Anterior cingulate cortex (tissue), 58 donors: Measurements from ENCODE around the gene SPATA13.
"Not testable (repeated sequence)": the region's sequence is repeated elsewhere in the genome, so short reads cannot be mapped to it uniquely, and the experiment has no call there.

Experiments used
- DNase-seq, 58 donors: peaks; one replicate each; lab custom pipeline; 2025; lab: John Stamatoyannopoulos, UW

SPATA13 gene

DNA sequence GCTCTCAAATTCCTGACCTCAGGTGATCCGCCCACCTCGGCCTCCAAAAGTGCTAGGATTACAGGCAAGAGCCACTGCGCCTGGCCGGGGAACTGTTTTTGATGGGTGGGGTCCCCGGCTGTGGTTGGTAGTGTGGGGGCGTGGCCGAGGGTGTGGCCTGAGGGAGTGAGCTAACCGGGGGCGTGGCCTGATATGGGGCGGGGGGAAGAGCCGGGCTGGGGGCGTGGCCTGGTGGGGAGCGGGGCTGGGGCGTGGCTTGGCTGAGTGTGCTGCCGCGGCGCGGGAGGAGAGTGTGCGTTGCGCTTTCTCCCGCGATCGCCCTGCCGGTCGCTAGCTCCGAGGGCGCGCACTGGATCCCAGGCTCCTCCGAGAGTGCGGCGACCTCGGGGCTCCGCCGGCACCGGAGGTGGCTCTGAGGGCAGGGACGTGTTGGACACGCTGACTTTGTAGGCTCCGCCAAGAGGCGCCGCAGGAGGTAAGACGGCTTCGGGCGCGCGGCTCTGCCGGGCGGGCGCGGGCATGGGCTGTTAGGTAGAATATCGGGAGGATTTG lies at the start of gene SPATA13:
SPATA13 (plus strand) TSS at position 263 of the 552 bp plus-strand sequence. CDS start 62,210 bp downstream, outside the sequence.
- DNase-seq: peak; percentile 13 to 96 (median 89)

DNA sequence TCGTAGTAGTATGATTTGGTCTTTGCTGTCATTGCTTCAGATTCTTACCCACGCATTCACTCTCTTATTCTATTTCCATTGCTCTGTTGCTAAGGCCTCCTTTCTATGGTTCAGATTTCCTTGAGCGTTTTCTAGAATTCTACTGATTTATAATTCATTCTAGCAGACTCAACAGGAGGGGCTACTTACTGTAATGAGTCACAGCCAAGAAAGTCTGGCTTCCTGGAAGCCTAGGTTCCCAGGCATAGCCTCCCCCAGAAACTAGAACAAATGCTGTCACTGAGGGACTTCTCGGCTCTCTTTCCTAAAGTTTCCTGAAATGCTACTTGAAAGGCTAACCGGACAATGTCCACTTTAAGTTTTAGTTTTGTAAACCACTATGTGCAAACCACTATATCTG lies 47.7 kb upstream of the SPATA13 start:
- peak in 1 of 58 donors; percentile 4 for DNase-seq

DNA sequence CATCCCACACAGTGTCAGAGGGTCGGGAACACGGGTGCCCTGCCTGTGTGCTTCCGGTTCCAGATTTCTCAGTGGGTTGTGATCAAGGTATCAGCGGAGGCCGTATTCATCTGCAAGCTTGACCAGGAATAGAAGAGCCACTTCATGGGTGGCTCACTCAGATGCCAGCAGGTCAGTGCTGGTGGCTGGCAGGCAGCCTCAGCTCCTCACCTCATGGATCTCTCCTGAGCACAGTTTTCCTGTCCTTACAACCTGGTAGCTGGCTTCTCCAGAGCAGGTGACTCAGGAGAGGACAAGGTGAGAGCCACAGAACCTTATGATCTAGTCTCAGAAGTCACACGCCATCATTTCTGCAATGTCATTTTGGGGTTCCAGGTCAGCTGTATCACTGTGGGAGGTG lies 44.8 kb upstream of the SPATA13 start:
- no peak for DNase-seq

DNA sequence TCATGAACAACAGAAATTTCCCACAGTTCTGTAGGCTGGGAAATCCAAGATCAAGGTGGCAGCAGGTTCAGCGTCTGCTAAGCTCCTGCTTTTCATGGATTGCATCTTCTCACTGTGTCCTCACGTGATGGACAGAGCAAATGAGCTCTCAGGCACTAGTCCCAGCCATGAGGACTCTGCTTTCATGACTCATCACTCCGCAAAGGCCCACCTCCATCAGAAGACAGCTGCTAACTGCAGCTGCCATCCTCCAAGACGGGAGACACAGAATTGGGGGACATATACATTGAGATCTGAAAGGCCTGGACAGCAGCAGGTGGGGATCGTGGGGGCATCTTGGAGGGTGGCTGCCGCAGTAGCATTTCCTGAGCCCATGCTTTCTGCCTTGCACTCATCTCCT lies 44.4 kb upstream of the SPATA13 start:
- DNase-seq: no peak

DNA sequence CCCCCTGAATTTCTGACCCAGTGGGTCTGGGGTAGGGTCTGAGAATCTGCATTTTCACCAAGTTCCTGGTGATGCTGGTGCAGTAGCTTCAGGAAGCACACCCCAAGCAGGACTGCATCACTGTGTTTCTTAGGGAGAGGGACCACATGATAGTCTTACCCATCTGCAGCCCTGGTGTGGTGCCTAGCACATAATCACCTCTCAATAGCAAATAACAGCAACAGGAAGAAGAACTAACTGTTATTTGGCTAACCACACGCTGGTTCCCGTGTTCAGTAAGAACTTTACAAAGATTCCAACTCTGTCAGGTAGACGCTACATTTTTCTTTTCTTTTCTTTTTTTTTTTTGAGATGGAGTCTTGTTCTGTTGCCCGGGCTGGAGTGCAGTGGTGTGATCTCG lies 41.9 kb upstream of the SPATA13 start:
- no peak for DNase-seq

DNA sequence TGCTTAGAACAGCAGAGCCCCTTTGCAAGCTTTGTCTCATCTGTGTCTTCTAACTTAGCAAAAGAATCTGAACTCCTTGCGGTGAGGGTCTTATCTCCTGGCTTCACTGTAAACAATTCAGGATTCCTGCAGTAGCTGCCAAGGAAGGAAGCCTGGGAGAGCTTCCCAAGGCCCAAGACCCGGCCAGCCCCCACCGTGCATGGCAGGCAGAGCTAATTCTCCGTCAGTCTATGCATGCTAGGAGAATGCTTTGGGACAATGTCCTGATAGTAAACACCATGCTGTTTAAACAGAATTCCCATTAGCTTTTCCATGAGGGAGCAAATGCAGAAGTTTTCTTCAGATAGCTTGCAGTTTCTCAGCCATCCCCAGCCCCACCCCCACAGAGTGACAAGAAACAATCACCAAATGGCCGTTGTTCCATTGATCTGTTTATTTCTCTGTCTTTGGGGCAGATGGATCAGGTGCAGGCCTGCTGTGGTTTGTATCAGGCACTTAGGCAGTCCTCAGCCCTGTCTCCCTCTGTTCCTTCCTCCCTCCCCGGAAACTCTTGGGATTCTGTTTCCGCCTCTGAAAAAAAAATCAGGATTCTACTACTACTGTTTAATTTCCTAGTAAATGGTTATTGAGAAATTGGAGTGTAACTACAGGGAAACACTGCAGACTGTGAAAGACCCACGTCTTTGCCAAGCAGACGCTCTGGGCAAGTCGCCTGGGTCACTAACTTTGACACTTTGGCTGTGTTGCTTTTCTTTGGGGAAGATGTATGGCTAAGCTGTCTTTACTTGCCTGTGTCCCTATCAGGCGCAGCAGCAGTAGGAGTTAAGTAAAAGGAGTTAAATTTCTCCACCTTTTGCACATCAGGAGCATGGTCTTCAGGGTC lies 40.7 kb upstream of the SPATA13 start:
- no peak for DNase-seq

DNA sequence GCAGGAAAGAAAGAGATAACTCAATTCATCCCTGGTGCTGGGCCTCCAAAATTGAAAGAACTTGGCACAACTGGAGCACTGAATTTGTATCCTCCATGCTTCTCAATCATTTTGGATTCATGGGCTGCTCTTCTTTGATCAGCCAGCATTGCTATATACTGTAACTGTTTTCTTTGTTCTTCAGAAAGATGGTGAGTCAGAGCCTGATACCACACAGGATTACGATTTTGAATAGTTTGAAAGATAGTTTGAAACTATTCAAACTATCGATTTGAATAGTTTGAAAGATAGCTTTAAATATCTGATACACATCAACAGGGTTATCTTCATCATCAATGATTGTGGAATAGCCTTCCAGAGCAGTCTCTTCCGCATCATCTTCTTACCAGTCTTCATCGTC lies 38.5 kb upstream of the SPATA13 start:
- DNase-seq: not testable (repeated sequence)

DNA sequence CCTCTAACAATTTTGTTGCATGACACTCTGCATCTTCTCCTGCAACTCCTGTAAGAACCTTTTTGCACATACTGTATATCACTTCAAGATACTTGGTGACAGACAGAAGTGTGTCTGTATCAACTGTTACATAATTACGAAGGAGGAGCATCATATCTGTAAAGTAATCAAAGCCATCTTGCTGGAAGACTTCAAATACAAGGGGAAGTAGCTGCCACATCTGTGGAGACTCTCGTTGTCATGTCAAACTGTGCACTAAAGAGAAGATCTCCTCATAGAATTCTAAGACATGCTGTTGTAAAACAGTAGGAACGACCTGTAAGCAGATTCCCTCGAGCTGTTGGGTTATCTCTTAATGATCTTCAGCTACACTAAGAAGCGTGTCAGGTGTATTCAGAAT lies 38.0 kb upstream of the SPATA13 start:
- no peak for DNase-seq

DNA sequence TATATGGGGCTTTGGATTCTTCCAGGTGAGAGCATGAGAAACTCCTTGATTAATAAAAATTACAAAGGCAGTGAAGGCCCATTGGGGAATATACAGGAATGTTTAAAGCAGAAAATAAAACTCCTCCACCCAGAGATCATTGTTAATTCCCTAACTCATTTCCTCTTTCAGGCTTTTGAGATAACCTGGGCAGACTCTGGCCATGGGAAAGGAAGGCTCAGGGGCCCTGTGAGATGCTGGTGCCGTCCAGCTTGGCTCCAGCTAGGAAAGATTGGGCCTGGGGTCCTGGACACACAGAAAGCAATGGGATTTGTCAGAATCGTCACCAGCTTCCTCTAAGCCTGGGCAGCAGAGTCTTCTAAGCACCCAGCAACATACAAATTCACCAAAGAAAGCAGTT lies 36.8 kb upstream of the SPATA13 start:
- DNase-seq: no peak

DNA sequence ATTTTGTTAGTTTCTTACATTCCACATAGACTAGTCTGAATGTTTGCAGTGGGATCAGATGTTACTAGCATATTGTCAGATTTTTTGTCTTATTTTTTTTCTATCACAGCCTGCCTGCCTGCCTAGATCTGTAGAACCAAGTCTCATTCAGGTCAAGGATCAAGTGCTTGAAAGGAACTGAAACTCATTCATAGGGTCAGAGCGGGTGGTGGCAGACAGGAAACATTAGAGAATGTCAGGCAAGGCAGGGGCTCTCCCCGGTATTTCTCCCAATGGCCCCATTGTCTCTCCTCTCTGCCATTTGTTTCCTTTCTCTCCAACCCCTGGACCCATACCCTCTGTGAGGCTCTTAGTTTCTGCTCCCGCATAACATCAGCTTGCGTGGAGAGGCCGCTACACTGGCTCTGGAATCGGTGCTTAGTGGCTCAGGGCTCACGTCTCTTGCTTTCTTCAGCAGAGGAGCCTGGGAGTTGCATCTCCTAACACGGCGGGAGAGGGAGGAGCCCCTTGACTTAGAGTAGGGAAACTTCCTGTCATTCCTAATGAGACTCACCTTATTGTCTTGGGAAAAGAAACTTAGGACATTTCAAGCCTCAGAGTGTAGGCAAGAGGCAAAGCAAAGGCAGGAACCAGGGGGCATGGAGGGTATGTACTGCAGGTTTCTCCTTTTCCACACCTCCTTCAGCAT lies 35.6 kb upstream of the SPATA13 start:
- peak in 2 of 58 donors; percentile 8 to 21 for DNase-seq

DNA sequence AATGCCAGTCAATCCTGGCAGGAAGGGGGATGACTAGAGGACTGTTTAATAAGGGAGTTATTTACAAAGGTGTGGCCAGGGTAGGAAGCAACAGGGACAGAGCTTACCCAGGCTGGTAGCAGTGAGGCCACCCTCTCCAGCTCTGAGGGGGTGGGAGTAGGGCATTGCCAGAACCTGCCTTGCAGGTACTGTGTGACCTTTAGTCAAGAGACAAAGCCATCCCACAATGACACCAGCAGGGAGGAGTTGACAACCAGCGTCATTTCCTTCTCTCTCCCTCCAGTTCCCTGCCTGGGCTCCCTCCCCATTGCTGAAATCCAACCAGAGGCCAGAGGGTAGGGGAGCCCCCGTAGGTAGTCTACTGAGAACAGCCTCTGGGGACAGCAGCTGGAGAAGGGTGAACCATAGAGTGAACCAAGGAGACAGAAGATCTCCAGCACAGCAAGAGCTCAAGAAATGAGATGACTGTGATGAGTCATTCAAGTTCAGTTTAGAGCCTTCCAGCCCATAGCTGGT lies 33.3 kb upstream of the SPATA13 start:
- no peak for DNase-seq

DNA sequence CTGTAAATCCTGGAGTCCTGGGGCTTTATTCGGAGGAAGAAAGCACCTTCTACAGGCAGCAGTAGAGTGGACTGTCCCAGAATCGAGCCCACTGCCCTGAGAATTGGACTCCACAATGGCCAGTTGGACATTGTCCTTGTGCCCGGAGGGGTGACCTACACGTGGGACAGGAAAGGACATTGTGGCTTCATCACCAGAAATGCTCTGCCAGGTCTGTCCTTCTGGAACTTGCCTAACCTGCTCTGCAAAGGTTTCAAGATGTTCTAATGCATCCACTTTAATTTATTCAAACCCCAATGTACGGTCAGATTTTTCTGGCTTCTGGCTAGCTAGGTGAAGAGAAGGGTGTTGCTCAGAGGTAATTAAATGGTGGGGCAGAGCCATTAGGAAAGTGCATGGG lies 32.4 kb upstream of the SPATA13 start:
- no peak for DNase-seq

DNA sequence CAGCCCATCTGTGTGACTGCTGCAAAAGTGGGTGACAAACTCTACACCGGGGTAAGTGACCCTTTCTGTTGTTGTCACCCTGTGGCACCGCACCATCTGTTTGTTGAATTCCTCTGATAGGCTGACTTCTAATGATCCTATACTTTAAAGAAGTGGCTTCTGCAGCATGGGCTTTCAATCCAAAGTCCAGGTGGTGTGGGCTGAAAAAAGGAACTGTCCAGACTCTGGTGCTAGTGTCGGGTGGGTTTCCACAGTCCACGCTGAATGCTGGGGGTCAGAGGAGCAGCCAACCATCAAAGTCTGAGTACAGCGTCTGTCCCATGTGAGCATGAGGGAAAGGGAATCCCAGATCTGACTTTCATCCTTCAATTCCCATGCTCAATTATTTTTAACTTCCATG lies 31.6 kb upstream of the SPATA13 start:
- DNase-seq: no peak

DNA sequence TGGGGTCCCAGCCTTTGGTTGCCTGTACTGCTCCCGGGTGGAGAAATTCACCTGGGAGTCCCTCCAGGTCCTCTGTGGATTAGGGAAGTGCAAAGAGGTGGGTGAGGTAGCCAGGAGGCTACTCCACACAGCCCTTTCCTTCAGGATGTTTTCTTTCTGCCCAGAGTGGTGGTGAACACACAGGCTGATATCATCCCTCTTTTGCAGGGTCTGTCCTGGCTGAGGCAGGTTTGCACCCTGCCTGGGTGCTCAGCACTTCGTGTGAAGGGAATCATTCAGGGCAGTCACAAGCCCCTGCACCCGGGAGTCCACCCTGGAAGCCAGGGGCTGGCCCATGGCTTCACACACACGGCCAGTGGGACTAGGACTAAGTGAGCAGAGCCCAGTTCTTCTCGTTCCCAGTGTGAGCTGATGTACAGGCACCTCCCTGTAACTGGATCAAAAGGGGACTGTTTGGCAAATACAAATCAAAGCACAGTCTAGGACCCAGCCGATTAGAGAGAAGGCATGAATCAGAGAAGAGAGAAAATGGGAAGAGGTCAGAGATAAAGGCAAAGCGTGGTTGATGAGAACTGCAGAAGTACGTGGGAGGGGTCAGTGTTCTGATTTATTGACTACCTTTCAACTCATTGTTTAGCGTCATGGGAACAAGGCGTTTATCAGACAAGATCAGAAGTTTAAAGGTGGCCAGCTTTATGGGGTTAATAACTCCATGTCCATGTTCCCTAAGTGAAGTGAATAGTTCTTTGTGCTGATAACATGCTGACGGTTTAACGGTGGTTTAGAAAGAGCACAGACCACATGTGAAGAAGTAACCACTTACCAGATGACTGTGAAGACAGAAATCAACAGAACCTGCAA lies 30.4 kb upstream of the SPATA13 start:
- DNase-seq: no peak

DNA sequence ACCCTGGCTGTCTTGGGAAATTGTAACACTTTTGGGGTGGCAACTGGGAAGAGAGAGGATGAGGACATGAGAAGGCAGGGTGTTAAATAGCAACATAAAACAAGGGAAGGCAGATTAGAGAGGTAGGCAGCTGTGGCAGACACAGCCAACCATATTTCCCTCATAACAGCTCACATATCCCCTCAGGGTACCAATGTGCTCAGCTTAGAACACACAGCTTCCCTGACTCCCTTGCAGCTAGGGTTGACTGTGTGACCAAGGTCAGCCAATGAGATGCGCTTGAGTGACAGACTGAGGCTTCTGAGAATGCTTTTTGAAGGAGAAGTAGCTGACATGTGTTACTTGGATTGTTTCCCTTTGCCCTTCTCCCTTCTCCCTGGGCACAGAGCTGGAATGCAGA lies 28.8 kb upstream of the SPATA13 start:
- no peak for DNase-seq

DNA sequence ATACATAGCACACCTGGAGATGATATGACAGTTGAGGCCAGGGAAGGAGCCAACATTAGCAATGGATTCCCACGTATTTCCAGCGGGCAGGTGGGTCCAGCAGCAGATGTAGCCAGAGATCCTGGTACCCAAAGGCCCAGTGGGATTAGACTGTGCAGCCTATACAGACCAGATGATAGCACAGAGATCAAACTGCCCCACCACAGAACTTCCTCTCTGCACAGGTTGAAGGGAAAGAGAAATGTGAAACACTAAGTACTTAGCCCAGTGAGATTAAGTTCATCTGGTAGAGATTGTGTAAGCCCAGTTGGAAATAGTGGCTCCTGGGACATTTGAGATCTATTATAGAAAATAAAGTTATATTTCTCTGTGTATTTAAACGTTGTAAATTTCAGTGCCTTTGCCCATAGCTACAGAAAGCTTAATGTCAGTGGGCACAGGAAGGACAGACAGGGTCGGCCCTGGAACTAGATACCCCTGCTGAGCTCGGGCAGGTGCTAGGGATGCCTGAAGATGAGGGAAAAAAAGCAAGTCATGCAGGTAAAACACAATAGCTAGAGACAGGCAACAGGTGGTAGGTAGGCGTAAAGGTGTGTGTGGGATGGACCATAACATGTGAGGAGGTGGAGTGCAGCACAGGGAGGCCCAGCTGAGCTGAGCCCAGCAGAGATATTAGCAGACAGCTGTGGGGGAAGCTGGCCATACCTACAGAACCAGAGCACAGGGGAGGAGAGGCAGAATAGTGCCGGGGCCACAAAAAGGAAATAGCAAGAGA lies 27.3 kb upstream of the SPATA13 start:
- no peak for DNase-seq

DNA sequence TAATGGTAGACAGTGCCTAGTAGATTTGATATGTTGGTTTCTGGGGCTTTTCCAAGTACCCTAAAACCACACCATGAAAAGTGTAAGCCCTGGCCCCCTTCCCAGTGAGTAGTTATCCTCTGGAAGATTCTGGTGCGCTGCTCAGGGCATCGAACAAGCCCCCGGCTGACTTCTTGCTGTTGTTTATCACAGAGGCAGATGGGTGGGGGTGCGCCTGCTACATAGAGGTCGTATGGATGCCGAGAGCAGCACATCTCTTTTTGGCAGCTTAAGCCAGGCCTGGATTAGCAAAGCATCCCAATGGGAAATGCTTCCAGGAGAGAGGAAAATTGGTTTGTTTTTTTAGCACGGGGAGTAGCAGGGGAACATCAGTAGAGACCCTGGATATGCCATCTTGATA lies 26.3 kb upstream of the SPATA13 start:
- no peak for DNase-seq

DNA sequence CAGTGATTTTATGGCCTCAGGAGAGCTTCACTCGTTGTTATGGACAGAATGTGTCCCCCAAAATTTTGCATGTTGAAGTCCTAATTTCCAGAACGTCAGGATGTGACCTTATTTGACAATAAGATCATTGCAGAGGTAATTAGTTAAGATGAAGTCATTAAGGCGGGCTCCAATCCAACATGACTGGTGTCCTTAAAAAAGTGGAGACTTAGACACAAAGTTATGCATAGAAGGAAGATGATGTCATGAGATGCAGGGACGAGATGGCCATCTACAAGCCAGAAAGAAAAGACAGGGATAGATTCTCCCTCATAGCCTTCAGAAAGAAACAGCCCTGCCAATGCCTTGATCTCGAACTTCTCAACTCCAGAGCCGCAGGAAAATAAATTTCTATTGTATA lies 25.8 kb upstream of the SPATA13 start:
- no peak for DNase-seq

DNA sequence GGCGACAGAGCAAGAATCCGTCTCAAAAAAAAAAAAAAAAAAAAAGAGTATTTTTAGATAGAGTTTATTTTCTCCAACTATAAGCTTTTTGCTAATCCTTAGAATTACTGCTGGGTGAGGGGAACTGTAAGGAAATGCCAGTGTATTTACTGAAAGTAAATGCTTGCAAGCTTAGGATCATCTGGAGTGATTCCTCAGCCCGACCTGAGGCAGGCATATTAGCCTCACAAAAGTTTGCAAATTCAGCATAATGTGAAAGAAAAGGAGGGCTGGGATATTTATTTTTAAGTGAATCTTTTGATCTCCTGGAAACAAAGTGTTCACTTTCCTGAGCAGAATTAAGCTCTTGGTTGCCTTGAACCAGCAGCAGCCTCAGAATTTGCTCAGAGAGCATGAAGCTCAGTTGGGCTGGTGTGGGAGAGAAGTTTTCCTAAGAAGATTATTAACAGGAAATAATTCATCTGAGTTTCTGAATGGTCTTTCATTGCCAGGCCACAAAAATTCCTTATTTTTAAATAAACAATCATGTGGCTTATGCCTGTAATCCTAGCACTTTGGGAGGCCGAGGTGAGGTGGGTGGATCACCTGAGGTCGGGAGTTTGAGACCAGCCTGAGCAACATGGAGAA lies 24.7 kb upstream of the SPATA13 start:
- no peak for DNase-seq
